Activated CD4-positive, alpha-beta T cell treated with anti-CD3 and anti-CD28 coated beads, Interleukin-10, Interleukin-2, amounts not matched to agents 100 ng/mL and 50 ng/mL, durations not matched to agents 16 hours and 8 hours (primary cell): ENCODE results near the gene DELE1.
A peak's percentile ranks its signal among the peaks of the same experiment; 100 is the strongest.

Experiments
- DNase-seq: peaks from one replicate; pipeline ENCODE4 v3.0.0-alpha.2; 2020

Gene DELE1

GRCh38 chr5:141929398-141930058 is 5.9 kb downstream of the DELE1 start:
- no peak for DNase-seq

GRCh38 chr5:141931694-141932093 is 8.0 kb downstream of the DELE1 start:
- DNase-seq: no peak

- DNase-seq: no peak
These were observed 9.5 kb downstream of the DELE1 start for GRCh38 chr5:141933151-141933550.

GRCh38 chr5:141934099-141934844 is 10.6 kb downstream of the DELE1 start:
- no peak for DNase-seq

GRCh38 chr5:141935538-141935937 is 11.9 kb downstream of the DELE1 start:
- no peak for DNase-seq

GRCh38 chr5:141940695-141941271 is 17.1 kb downstream of the DELE1 start:
- no peak for DNase-seq

- DNase-seq: no peak
These were observed 17.6 kb downstream of the DELE1 start for GRCh38 chr5:141941307-141941706.

GRCh38 chr5:141941779-141942178 is 18.1 kb downstream of the DELE1 start:
- DNase-seq: no peak

GRCh38 chr5:141942185-141942857 is 18.6 kb downstream of the DELE1 start:
- no peak for DNase-seq

- no peak for DNase-seq
These were observed 20.4 kb downstream of the DELE1 start for GRCh38 chr5:141944076-141944475.

- DNase-seq: no peak
These were observed 21.9 kb downstream of the DELE1 start for GRCh38 chr5:141945511-141946051.

GRCh38 chr5:141947316-141947715 is 23.6 kb downstream of the DELE1 start:
- no peak for DNase-seq

GRCh38 chr5:141948812-141949211 is 25.1 kb downstream of the DELE1 start:
- no peak for DNase-seq

- DNase-seq: no peak
These were observed 25.8 kb downstream of the DELE1 start for GRCh38 chr5:141949511-141949910.

GRCh38 chr5:141950207-141951005 is 26.7 kb downstream of the DELE1 start:
- no peak for DNase-seq

- peak; percentile 30 for DNase-seq
These were observed 27.7 kb downstream of the DELE1 start for GRCh38 chr5:141951332-141951781.

- no peak for DNase-seq
These were observed 28.3 kb downstream of the DELE1 start for GRCh38 chr5:141952020-141952419.

GRCh38 chr5:141954194-141954593 is 30.5 kb downstream of the DELE1 start:
- DNase-seq: no peak

- no peak for DNase-seq
These were observed 33.8 kb downstream of the DELE1 start for GRCh38 chr5:141957367-141957996.

GRCh38 chr5:141958113-141958512 is 34.4 kb downstream of the DELE1 start, which contains the start of gene PCDH12:
Gene PCDH12, minus strand, starts transcription at chr5:141958202. Its CDS starts 351 bp downstream, at chr5:141957851.
- peak; percentile 56 for DNase-seq

GRCh38 chr5:141958546-141959172 is 35.0 kb downstream of the DELE1 start:
- peak; percentile 42 for DNase-seq
